H1 (cell line): ENCODE data around the gene ANKRD2. TPM values are rescaled to one million over a fixed set of nuclear protein-coding genes. Genes with fewer than 3 reads are reported as not detected.

ENCODE experiments used
- CTCF ChIA-PET: fragments of 300-600 bp; sonication (Branson Sonifier 250); formaldehyde crosslinking; loops from one replicate; lab custom pipeline; 2021; ENCODE audit not compliant: partially characterized antibody; lab: Charles Lee
- POLR2A ChIA-PET: fragments of 300-600 bp; sonication (Branson Sonifier 250); formaldehyde crosslinking; loops from one replicate; lab custom pipeline; 2021; ENCODE audit warnings: inconsistent platforms; ENCODE audit not compliant: partially characterized antibody; lab: Charles Lee
- DNase-seq, 2 experiments: peaks; one replicate each; pipeline versions ENCODE4 v3.0.0 to v3.0.0-alpha.2; 2010 to 2022; ENCODE audit warnings: low spot score in 2 of 2, low read depth in 1 of 2, mixed read lengths in 1 of 2
- FAIRE-seq: peaks from 2 replicates; lab custom pipeline; 2011; peaks lifted over from hg19 to GRCh38; lab: Jason Lieb, UNC
- H2AFZ ChIP-seq: 2 replicates; pipeline ENCODE4 v1.8.1; 2012; ENCODE audit warnings: low read length, inconsistent platforms
- H2AK5ac ChIP-seq: 2 replicates; pipeline ENCODE4 v1.6.1; 2013; ENCODE audit warnings: low read depth, low read length
- H2BK120ac ChIP-seq: replicated peaks from 2 replicates; pipeline ENCODE3; 2013; ENCODE audit warnings: low read depth, low read length, inconsistent platforms
- H2BK12ac ChIP-seq: 2 replicates; pipeline ENCODE4 v1.6.1; 2013; ENCODE audit warnings: low read depth, low read length
- H2BK15ac ChIP-seq: 2 replicates; pipeline ENCODE4 v1.6.1; 2013; ENCODE audit warnings: low read length
- H2BK20ac ChIP-seq: 2 replicates; pipeline ENCODE4 v1.6.1; 2013; ENCODE audit warnings: low read length
- H2BK5ac ChIP-seq: 2 replicates; pipeline ENCODE4 v1.6.1; 2013; ENCODE audit warnings: low read depth, low read length
- H3K14ac ChIP-seq: 2 replicates; pipeline ENCODE4 v1.6.1; 2013; ENCODE audit warnings: inconsistent platforms; ENCODE audit not compliant: insufficient read length
- H3K18ac ChIP-seq: 2 replicates; pipeline ENCODE4 v1.6.1; 2013; ENCODE audit warnings: low read length; ENCODE audit errors: extremely low read depth
- H3K23ac ChIP-seq: 2 replicates; pipeline ENCODE4 v1.6.1; 2013; ENCODE audit warnings: inconsistent platforms; ENCODE audit not compliant: insufficient read length
- H3K23me2 ChIP-seq: 2 replicates; pipeline ENCODE4 v1.6.1; 2013; ENCODE audit warnings: low read depth, low read length
- H3K27ac ChIP-seq: 2 replicates; pipeline ENCODE4 v1.6.1; 2011; ENCODE audit warnings: low read depth, low read length, inconsistent platforms
- H3K27me3 ChIP-seq, 4 experiments: replicated peaks in 1 of 4; 1 replicate in 1 of 4; 2 replicates in 3 of 4; pipeline versions ENCODE4 v1.6.1 to v1.8.1; 2011 to 2013; ENCODE audit warnings: low read length in 3 of 4, mild to moderate bottlenecking in 3 of 4, inconsistent platforms in 2 of 4, mixed read lengths in 2 of 4, moderate library complexity in 1 of 4; ENCODE audit not compliant: control insufficient read depth in 3 of 4, insufficient read depth in 3 of 4; ENCODE audit errors: extremely low read depth in 1 of 4
- H3K36me3 ChIP-seq, 4 experiments: 2 replicates each; pipeline versions ENCODE4 v1.6.1 to v1.8.1; 2011 to 2013; ENCODE audit warnings: mild to moderate bottlenecking in 4 of 4, low read length in 3 of 4, moderate library complexity in 2 of 4, control low read depth in 1 of 4, inconsistent platforms in 1 of 4; ENCODE audit not compliant: insufficient read depth in 4 of 4, control insufficient read depth in 2 of 4
- H3K4ac ChIP-seq: replicated peaks from 2 replicates; pipeline ENCODE3; 2013; ENCODE audit warnings: low read length, low read depth, mixed read lengths, inconsistent platforms; ENCODE audit not compliant: insufficient read length
- H3K4me1 ChIP-seq, 4 experiments: replicated peaks in 1 of 4; 1 replicate in 1 of 4; 2 replicates in 3 of 4; pipeline versions ENCODE4 v1.6.1 to v1.8.1; 2011 to 2013; ENCODE audit warnings: low read length in 3 of 4, inconsistent platforms in 2 of 4, mixed read lengths in 1 of 4; ENCODE audit not compliant: insufficient read depth in 4 of 4, control insufficient read depth in 3 of 4
- H3K4me2 ChIP-seq, 2 experiments: 2 replicates each; pipeline versions ENCODE4 v1.6.1 to v1.8.1; 2011 to 2013; ENCODE audit warnings: low read depth in 2 of 2, low read length in 2 of 2, control low read depth in 1 of 2, inconsistent platforms in 1 of 2, mild to moderate bottlenecking in 1 of 2; ENCODE audit not compliant: insufficient read depth in 1 of 2
- H3K4me3 ChIP-seq, 4 experiments: fragments of 200-600, 300-600 bp in 1 of 4; sonication (generic), shearing (Covaris generic), sonication (Bioruptor Twin) in 1 of 4; 2 replicates each; pipeline versions ENCODE4 v1.5.1 to v1.8.1; 2011 to 2016; ENCODE audit warnings: low read length in 4 of 4, low read depth in 3 of 4, control low read depth in 2 of 4, inconsistent platforms in 2 of 4, mild to moderate bottlenecking in 2 of 4, mixed read lengths in 1 of 4, moderate library complexity in 1 of 4; ENCODE audit not compliant: insufficient read depth in 2 of 4; ENCODE audit errors: extremely low read depth in 1 of 4
- H3K56ac ChIP-seq: replicated peaks from 2 replicates; pipeline ENCODE3; 2013; ENCODE audit warnings: low read depth, mild to moderate bottlenecking, mixed read lengths, low read length, inconsistent platforms; ENCODE audit not compliant: insufficient read length
- H3K79me1 ChIP-seq: 2 replicates; pipeline ENCODE4 v1.6.1; 2013; ENCODE audit warnings: low read depth, low read length, control low read depth
- H3K79me2 ChIP-seq, 2 experiments: 2 replicates each; pipeline versions ENCODE4 v1.6.1 to v1.8.1; 2012 to 2013; ENCODE audit warnings: low read length in 2 of 2, mild to moderate bottlenecking in 2 of 2, inconsistent platforms in 1 of 2; ENCODE audit not compliant: insufficient read depth in 2 of 2, control insufficient read depth in 1 of 2
- H3K9ac ChIP-seq, 4 experiments: replicated peaks in 1 of 4; 1 replicate in 1 of 4; 2 replicates in 3 of 4; pipeline versions ENCODE4 v1.6.1 to v1.8.1; 2011 to 2013; ENCODE audit warnings: low read depth in 3 of 4, low read length in 3 of 4, control low read depth in 2 of 4, mild to moderate bottlenecking in 2 of 4, moderate library complexity in 2 of 4, inconsistent platforms in 1 of 4; ENCODE audit errors: extremely low read depth in 1 of 4
- H3K9me3 ChIP-seq, 2 experiments: 2 replicates each; pipeline versions ENCODE4 v1.6.1 to v1.8.1; 2012 to 2013; ENCODE audit warnings: mild to moderate bottlenecking in 2 of 2, moderate library complexity in 2 of 2, control low read depth in 1 of 2, inconsistent platforms in 1 of 2, low read depth in 1 of 2, low read length in 1 of 2, mixed read lengths in 1 of 2; ENCODE audit not compliant: insufficient read depth in 2 of 2
- H4K20me1 ChIP-seq, 2 experiments: replicated peaks in 1 of 2; 2 replicates each; pipeline versions ENCODE3 to v1.8.1; 2011 to 2013; ENCODE audit warnings: inconsistent platforms in 2 of 2, low read length in 2 of 2, mild to moderate bottlenecking in 1 of 2; ENCODE audit not compliant: insufficient read depth in 2 of 2, control insufficient read depth in 1 of 2
- H4K5ac ChIP-seq: 2 replicates; pipeline ENCODE4 v1.6.1; 2013; ENCODE audit warnings: low read length, low read depth, mixed read lengths, inconsistent platforms; ENCODE audit not compliant: insufficient read length
- H4K8ac ChIP-seq: 2 replicates; pipeline ENCODE4 v1.8.0; 2013; ENCODE audit warnings: mild to moderate bottlenecking, moderate library complexity, low read length, inconsistent platforms; ENCODE audit not compliant: insufficient read depth; ENCODE audit errors: extremely low read depth
- H4K91ac ChIP-seq: replicated peaks from 2 replicates; pipeline ENCODE3; 2013; ENCODE audit warnings: low read length, mixed read lengths, inconsistent platforms; ENCODE audit not compliant: insufficient read length
- BRCA1 ChIP-seq: IDR thresholded peaks from 2 replicates; pipeline ENCODE4 v1.6.1; 2012; ENCODE audit warnings: low read depth, low read length, improper control_type of control experiment
- CHD2 ChIP-seq: IDR thresholded peaks from 2 replicates; pipeline ENCODE4 v1.6.1; 2012; ENCODE audit warnings: low read length, improper control_type of control experiment
- CREB1 ChIP-seq: IDR thresholded peaks from 2 replicates; pipeline ENCODE4 v1.6.1; 2012; ENCODE audit warnings: inconsistent platforms
- EGR1 ChIP-seq: IDR thresholded peaks from 2 replicates; pipeline ENCODE4 v1.6.1; 2011; ENCODE audit warnings: low read depth, low read length, borderline replicate concordance
- HDAC2 ChIP-seq, 2 experiments: fragments of 300-600 bp in 1 of 2; sonication (generic) in 1 of 2; IDR thresholded peaks; 2 replicates each; pipeline ENCODE4 v1.6.1; 2011 to 2012; ENCODE audit warnings: low read depth in 2 of 2, low read length in 2 of 2, mild to moderate bottlenecking in 2 of 2, moderate library complexity in 2 of 2, borderline replicate concordance in 1 of 2, inconsistent platforms in 1 of 2
- KDM5A ChIP-seq: fragments of 200-600 bp; IDR thresholded peaks from 2 replicates; pipeline ENCODE4 v1.7.1; 2012; ENCODE audit warnings: mild to moderate bottlenecking, low read length, inconsistent platforms, mixed read lengths
- NANOG ChIP-seq: IDR thresholded peaks from 2 replicates; pipeline ENCODE4 v1.6.1; 2011; ENCODE audit warnings: low read length, low read depth, mild to moderate bottlenecking, inconsistent platforms; ENCODE audit not compliant: insufficient read depth, poor library complexity, severe bottlenecking
- POLR2AphosphoS5 ChIP-seq: IDR thresholded peaks from 2 replicates; pipeline ENCODE4 v1.6.1; 2011; ENCODE audit warnings: low read depth, low read length
- RAD21 ChIP-seq, 2 experiments: IDR thresholded peaks in 1 of 2; conservative IDR thresholded peaks in 1 of 2; 2 replicates each; pipeline ENCODE4 v1.6.1; 2011; ENCODE audit warnings: low read depth in 2 of 2, low read length in 2 of 2, improper control_type of control experiment in 1 of 2, inconsistent platforms in 1 of 2, mild to moderate bottlenecking in 1 of 2, moderate library complexity in 1 of 2
- RBBP5 ChIP-seq: IDR thresholded peaks from 2 replicates; pipeline ENCODE4 v1.7.1; 2012; ENCODE audit warnings: low read depth, mild to moderate bottlenecking, inconsistent platforms, low read length, moderate library complexity, borderline replicate concordance
- SIRT6 ChIP-seq: IDR thresholded peaks from one replicate; pipeline ENCODE4 v1.7.1; 2012; ENCODE audit warnings: low read length, inconsistent platforms
- SRF ChIP-seq: IDR thresholded peaks from 2 replicates; pipeline ENCODE4 v1.6.1; 2011; ENCODE audit warnings: mild to moderate bottlenecking, low read depth, low read length, moderate library complexity
- SUZ12 ChIP-seq: fragments of 200-600 bp; sonication (generic); IDR thresholded peaks from 2 replicates; pipeline ENCODE4 v1.6.1; 2012; ENCODE audit warnings: mild to moderate bottlenecking, inconsistent platforms, low read length, moderate library complexity, mixed read lengths
- WGBS, 2 experiments: shearing (Covaris generic) in 1 of 2; methylation state at CpG; one replicate each; pipeline versions ENCODE4 v1.1.6 to v1.1.7; 2013 to 2015; ENCODE audit warnings: low lambda C conversion rate in 2 of 2, mixed read lengths in 2 of 2, inconsistent platforms in 1 of 2, low coverage in 1 of 2, missing lambda C conversion rate in 1 of 2; ENCODE audit not compliant: insufficient replicate concordance in 2 of 2, insufficient coverage in 1 of 2, insufficient read length in 1 of 2; ENCODE audit errors: extremely low coverage in 1 of 2, missing lambda C conversion rate in 1 of 2; 5-methylcytosine and 5-hydroxymethylcytosine counted together
- polyA plus RNA-seq, 7 experiments: library from polyadenylated mRNA; depleted of rRNA in 3 of 7; stranded (reverse) in 5 of 7; unstranded in 2 of 7; fragments of >200 nt in 5 of 7; fragments of 200-250 nt in 2 of 7; gene quantifications; 1 replicate in 5 of 7; 2 replicates in 1 of 7; 4 replicates in 1 of 7; pipeline versions ENCODE4 v1.2.1 to v1.2.3, GENCODE V29; 2011 to 2013; ENCODE audit warnings: missing spikeins in 2 of 7, mixed read lengths in 2 of 7
- total RNA-seq: library from RNA; stranded (reverse); fragmentation: NEBNext Ultra II Directional; extraction: Animal tissue kit (Norgen Biotek cat#: 25700); gene quantifications from 2 replicates; pipeline ENCODE4 v1.2.1, GENCODE V29; 2021
- TF ChIP-seq, protein P1 (sequence below): IDR thresholded peaks from 2 replicates; pipeline ENCODE4 v1.6.1; 2012; ENCODE audit warnings: inconsistent platforms

The ANKRD2 gene
- total and polyA plus RNA-seq, 2 of the 8 experiments (the other 6 are each of a cell fraction or from before 2014, with no cell fraction given), result not detected

DNA sequence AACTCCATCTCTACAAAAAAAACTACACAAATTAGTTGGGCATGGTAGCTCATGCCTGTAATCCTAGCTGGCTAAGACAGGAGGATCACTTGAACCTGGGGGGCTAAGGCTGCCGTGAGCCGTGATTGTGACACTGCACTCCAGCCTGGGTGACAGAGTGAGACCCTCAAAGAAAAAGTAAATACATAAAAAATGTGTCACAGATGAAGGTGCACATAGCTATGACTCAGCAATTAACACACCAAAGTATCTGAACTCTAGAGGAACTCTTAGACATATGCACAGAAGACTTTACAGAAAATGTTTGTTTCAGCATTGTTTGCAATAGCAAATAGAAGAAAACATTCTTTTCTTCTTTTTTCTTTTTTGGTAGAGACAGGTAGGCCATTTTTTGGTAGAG is 25.2 kb downstream of the ANKRD2 start:
- CTCF ChIA-PET, result interaction anchor here (0.8 to 4.3 kb wide), 12 partner anchors 8 to 134 kb away, joined by 3 to 24 read pairs (median 4); partner anchors contain the start of genes ANKRD2, C10orf62 and HOGA1
- no peak for FAIRE-seq

More for the DNA sequence above, 25.2 kb downstream of the ANKRD2 start:
- Histone ChIP-seq H2BK120ac (no peak overlapping the region), H3K4me3 (no peak overlapping the region), H4K8ac (no peak overlapping the region), H2AFZ (no peak overlapping the region), H3K27me3 (no peaks in the 10 kb centered on the region), H2BK20ac (no peak overlapping the region), H2BK15ac (no peak overlapping the region), H3K79me2 (no peaks in the 10 kb centered on the region), H3K18ac (no peak overlapping the region), H3K36me3 (no peaks in the 10 kb centered on the region), H3K9ac (no peak overlapping the region), H3K14ac (no peak overlapping the region), H3K23ac (no peak overlapping the region), H4K20me1 (no peaks in the 10 kb centered on the region), H2BK5ac (no peak overlapping the region), H3K23me2 (no peaks in the 10 kb centered on the region), H3K4ac (no peak overlapping the region), H3K27ac (no peak overlapping the region), H3K4me2 (no peak overlapping the region), H4K91ac (no peak overlapping the region), H4K5ac (no peak overlapping the region), H3K4me1 (peaks cover 0 to 2% (median under 1%) of the 10 kb centered on the region in 4 experiments; a peak in 1 of 7 replicates), H2BK12ac (no peak overlapping the region), H3K56ac (no peak overlapping the region), H3K9me3 (no peaks in the 10 kb centered on the region), H2AK5ac (no peak overlapping the region), H3K79me1 (no peaks in the 10 kb centered on the region)
- WGBS, 2 experiments, result 93% methylated on average over 2 of the region's 2 CpGs; no CpG with 5 or more reads in 1 of the 2 experiments
- no peak for DNase-seq
- POLR2A ChIA-PET, result interaction anchor here (0.9 to 1.1 kb wide), 2 partner anchors 10 to 18 kb away, joined by 3 read pairs; no protein-coding TSS in a partner anchor
- TF ChIP-seq RAD21 (IDR thresholded peaks at IDR 0.05 in 1 of 2, conservative IDR thresholded peaks at IDR 0.05 in 1 of 2; ENCODE audit: low read depth in 2 of 2, low read length in 2 of 2) (no peak), SRF (no peak), RBBP5 (no peak), HDAC2 (IDR thresholded peaks at IDR 0.05; ENCODE audit: borderline replicate concordance in 1 of 2, low read depth in 2 of 2, low read length in 2 of 2) (no peak), EGR1 (no peak), CHD2 (no peak), POLR2AphosphoS5 (no peak), NANOG (no peak), SIRT6 (no peak), BRCA1 (no peak), KDM5A (no peak), CREB1 (no peak), SUZ12 (no peak)
- TF ChIP-seq, protein P1, sequence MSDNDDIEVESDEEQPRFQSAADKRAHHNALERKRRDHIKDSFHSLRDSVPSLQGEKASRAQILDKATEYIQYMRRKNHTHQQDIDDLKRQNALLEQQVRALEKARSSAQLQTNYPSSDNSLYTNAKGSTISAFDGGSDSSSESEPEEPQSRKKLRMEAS, result no peak
